GM18867 (cell line): ENCODE results near the gene NTNG2.
"Not testable (repeated sequence)": the region's sequence is repeated elsewhere in the genome, so short reads cannot be mapped to it uniquely, and the experiment has no call there.

ENCODE experiments used
- ATAC-seq: cut with Tn5 transposase; IDR thresholded peaks from one replicate; pipeline ENCODE4 v1.9.1; 2021; ENCODE audit warnings: mild to moderate bottlenecking, moderate library complexity; ENCODE audit not compliant: unreplicated experiment

NTNG2 gene

DNA sequence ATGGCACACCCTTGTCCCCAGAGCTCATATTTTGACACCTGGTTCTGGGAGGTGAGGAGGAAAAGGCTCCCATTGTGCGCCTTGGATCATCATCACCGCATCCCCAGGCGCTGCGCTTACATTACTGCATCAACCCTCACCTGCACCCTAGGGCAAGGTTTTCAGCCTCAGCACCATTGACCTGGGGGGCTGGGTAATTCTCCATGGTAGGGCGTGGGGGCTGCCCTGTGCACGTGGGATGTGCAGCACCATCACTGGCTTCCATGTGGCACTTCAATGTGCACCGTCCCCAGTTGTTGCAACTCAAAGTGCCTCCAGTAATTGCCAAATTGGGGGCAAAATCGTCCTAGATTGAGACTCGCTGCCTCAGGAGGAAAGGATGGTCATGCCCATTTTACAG is 83.6 kb downstream of the NTNG2 start:
- ATAC-seq = no peak

DNA sequence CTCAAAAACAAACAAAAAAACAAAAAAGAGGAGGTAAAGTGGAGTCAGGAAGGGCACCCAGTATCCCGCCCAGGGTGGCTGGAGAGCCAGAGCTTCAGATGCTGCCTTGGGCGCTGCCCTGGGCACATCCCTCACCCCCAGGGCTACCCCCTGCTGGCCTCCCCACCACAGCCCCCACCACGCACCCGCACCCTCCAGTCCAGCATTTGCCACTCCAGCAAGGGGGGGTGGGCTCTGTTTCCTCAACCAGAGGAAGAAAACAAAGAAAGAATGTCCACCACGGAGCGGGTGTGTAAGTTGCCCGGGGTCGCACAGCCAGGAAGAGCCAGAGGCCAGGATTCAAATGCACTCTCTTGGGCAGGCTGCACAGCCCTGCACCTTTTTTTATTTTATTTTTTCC is 86.1 kb downstream of the NTNG2 start:
- ATAC-seq = no peak

DNA sequence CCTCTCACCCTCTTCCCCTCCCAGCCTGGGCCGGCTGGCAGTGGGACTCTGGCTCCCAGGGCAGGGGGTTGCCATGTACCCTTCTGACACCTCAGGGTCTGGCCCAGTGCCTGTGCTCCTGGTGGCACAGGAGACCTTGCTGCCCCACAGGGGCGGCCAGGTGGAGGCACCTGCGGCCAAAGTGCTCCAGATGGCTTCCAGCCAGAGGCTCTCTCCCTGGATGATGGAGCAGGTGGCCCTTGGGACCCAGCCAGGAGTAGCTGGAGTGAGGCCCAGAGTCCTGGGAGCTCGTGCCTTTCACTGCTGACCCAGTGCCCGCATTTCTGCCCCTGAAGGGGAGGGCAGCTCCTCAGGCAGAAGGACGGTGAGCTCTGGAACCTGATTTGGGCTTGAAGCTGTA is 87.3 kb downstream of the NTNG2 start:
- ATAC-seq = no peak

DNA sequence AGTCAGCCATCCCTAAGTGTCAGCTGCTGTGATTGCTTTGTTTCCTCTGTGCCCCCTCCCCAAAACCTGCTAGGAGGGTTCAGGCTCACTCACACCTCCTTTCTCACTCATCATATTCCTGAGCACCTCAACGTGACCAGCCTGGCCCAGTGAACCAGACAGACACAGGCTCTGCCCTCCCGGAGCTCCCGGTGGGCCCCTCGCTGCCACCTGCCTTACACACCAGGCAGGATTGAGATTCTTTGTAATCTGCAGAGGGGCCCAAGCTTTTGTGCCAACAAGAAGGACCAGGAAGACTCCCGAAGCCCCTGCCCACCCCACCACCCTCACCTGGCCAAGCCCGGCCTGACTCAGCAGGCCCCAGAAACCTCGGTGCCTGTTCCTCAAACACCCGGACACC is 87.8 kb downstream of the NTNG2 start:
- ATAC-seq = no peak

DNA sequence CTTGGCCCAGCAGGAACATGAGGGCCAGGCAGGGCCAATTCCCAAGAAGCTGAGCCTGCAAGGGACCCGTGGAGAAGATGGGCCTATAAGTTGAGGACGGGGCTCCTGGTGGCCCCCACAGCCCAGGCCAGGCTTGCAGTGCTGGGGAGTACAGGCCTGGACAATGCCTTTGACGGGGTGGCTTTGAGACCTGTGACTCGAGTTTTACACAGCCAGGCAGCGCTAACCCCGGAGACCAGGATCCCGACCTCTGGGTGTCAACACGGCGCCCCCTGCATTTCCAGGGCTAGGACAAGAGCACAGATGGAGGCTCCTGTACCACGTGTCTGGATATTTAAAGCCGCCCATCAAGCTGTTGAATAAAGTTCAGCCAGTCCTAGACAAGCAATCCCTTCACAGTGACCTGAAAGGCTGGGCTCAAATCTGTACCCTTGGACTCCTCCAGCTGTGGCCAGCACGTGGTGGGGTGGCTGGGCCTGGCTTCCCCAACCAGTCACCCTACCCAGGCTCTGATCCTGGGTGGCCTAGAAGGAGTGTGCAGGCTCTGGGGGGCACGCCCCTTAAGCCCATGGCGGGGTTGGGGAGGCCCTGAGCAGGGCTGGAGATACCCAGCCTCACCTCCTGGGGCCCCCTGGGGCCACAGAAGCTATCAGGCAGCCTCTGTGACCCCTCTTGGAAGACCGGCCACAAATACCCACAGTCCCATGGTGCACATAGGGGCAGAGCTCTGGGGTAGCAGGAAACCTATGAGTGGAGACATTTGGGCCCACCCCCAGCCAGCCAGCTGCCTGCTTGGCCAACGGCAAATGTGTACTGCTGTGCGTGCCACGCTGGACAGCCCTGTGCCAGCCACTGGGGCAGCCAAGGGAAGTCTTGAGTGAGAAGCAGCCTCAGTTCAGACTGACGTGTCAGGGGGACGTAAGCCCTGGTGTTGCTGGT is 88.7 kb downstream of the NTNG2 start:
- no peak for ATAC-seq

DNA sequence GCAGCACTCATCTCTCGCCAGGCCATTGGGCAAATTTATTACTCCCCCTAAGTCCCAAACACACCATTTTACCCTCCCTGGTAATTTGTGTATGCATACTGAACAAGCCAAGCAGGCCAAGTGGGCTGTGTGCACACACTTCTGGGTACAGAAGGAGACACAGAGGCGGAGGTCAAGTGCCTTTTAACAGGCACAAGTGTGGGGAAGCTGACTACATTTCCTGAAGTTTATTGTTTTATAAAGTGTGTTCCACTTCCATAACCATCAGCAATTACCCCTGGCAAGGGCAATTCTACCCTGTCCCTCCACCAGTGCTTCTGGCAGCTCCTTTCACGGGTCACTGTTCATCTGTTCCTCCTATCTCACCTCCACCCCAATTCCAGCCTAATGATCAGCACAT is 99.0 kb downstream of the NTNG2 start:
- no peak for ATAC-seq

DNA sequence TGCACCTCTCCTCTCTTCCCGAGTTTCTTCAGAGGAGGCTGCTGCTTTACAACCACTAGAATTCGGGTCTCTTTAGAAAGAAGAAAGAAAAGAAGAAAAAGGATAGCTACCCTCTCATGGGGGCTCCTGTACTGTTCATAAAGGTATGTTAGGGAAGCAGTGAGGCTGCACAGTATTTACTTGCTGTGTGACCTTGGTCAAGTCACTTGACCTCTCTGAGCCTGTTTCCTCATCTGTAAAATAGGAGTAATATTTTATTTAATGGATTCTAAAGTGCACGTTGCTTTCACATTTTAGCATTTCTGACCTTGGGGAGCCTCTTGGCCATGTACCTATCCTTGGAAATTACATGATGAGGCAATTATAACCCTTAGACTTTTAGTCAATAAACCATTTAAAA is 104.2 kb downstream of the NTNG2 start:
- no peak for ATAC-seq

DNA sequence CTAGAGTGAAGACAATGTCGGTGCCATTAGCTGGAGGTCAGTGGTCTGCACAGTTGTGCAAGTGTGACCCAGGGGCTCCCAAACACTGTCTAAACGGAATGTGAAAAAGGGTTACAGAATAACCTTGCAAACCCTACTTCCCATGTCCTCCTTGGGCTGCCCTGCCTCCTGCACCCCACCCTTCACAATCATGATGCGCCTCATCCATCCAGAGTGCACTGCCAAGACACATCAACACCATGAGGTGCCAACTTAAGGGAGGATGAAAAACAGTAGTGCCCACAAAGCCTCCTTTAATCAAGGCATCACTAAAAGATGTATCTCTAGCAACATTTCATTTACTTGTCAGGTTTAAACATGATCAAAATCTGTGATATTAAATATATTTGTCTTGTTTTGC is 105.8 kb downstream of the NTNG2 start:
- ATAC-seq = no peak

DNA sequence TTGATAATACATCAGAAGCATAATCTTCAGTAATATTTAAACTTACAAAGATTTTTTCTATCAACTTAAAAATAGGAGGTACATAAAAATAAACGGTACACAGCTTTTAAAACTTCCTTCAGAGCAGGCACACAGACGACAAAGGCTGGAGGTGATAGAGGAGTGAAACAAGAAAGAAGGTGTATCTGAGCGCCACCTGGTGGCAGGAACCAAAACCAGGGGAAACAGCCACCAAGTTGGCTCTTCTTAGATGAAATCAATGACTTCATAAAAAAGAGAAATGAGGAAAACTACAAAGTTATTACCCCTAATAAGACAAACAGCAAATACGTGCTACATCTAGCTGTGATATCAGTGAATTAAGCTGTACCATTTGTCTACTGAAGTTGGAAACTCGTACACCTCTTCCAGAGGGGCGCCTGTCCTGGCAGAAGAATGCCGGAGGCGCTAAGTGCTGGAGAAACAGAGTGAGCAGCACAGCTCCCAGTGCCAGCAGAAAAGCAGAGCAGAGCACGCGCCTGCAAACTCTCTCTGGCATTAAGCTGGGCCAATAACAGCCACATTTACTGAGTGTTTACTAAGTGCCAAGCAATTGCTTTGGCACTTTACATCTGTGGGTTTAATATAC is 107.0 kb downstream of the NTNG2 start:
- no peak for ATAC-seq

DNA sequence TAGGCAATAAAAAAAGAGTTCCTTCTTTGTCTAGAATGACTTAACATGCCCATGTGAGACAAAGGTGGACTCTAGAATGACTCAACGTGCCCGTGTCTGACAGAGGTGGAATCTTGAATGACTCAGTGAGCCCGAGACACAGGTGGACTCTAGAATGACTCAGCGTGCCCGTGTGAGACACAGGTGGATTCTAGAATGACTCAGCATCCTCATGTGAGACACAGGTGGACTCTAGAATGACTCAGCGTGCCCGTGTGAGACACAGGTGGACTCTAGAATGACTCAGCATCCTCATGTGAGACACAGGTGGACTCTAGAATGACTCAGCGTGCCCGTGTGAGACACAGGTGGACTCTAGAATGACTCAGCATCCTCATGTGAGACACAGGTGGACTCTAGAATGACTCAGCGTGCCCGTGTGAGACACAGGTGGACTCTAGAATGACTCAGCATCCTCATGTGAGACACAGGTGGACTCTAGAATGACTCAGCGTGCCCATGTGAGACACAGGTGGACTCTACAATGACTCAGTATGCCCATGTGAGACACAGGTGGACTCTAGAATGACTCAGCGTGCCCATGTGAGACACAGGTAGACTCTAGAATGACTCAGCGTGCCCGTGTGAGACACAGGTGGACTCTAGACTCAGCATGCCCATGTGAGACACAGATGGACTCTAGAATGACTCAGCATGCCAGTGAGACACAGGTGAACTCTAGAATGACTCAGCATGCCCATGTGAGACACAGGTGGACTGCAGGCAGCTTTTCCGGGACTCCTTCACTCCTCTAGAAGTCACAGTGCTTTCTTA is 108.1 kb downstream of the NTNG2 start:
- ATAC-seq = not testable (repeated sequence)

DNA sequence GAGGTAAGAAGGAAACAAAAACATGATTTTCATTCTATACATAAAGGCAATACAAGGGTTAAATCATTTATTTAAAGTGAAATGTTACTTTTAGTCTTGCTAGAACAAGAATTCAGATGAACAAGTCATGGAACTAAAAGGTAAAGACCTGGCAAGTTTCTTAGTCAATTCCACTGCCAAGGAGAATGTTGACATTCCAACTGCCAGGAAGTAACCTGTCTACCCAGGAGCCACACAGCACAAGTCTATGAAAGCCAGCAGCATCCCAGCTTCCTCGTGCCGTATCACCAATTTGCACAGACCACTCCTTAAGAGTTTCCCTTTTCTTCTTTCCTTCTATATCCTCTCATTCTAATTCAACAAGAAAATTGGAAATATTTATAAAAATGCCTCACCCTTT is 113.0 kb downstream of the NTNG2 start:
- ATAC-seq = no peak

DNA sequence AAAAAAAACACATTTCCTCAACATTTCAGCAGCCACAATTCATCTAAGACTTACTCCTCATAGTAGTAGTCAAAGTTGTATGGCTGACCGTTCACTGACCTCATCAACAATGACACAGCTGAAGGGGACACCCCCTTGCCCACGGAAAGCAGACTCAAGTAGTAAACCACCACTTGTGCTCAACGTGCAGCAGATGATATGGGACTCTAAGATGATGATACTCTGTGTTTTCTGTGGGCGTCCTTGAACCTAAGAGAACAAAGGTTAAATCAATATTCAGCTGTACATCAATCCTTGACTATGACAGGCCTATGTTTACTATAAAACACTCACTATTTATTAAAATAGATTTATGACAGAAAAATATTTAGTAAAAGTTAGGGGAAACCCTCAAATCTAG is 121.3 kb downstream of the NTNG2 start:
- no peak for ATAC-seq

DNA sequence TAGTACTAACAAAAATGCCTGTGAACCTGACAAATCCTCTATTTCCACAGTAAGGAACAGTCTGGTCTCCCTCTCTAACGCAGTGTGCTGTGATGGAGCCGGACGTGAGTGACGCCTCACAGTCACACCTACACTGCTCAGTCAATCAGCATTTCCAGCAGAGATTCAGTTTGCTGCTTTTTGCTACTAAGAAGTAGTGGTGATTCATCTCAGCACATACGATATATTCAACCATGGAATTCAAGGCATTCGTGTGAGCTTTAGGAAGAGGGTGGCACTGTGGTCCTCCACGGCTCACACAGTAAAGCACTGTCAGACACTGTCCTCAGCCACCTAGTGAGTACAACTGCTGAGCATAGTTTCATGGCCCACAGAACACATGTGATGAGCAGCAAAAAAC is 122.0 kb downstream of the NTNG2 start:
- ATAC-seq = no peak

DNA sequence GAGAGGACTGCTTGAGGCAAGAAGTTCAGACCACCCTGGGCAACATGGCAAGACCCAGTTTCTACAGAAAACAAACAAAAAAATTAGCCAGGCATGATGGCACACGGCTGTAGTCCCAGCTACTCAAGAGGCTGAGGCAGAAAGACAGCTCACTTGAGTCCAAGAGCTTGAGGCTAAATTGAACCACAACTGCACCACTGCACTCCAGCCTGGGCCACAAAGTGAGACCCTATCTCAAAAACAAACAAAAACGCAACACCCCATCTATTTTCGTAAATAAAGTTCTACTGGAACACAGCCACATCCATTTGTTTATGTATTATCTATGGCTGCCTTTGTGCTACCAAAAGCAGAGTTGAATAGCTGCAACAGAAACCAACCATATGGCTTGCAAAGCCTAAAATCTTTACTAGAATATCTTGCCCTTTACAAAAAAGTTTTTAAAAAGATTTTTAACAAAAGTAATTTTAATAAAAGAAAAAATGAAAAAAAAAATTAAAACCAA is 125.5 kb downstream of the NTNG2 start:
- ATAC-seq = no peak

DNA sequence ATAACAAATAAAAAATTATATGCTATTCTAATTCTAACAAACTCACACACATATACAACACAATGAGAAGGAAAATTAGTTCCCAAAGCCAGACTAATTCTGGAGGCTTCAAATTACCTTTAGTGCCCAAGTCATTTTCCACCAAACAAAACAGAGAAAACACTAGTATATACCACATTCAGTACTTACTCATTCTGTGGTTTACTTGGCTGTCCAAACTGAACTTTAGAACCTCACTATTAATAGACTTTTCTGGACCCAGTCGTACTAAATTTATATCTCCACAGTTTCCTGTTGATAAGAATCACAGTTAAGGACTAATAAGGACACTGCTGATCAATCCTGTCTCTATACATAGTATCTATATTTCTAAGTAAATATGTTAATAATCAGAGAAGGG is 126.5 kb downstream of the NTNG2 start:
- ATAC-seq = no peak

DNA sequence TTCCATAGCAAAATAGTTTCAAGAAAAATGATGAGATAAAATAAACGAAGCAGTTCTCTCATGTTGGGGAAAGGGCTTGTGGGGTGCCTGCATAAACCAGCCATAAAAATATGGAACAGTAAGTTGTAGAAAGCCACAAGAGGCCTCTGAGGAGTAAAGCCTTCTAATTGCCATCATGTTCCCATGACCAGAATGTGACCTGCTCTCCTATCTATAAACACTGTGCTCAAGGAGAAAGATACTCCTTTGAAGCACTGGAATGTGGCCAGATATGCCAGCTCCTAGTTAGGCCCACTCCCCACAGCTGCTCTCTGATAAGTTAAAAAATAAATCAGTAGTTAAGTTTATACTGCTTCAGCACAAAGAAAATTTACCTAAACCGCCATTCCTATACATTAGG is 127.1 kb downstream of the NTNG2 start:
- no peak for ATAC-seq

DNA sequence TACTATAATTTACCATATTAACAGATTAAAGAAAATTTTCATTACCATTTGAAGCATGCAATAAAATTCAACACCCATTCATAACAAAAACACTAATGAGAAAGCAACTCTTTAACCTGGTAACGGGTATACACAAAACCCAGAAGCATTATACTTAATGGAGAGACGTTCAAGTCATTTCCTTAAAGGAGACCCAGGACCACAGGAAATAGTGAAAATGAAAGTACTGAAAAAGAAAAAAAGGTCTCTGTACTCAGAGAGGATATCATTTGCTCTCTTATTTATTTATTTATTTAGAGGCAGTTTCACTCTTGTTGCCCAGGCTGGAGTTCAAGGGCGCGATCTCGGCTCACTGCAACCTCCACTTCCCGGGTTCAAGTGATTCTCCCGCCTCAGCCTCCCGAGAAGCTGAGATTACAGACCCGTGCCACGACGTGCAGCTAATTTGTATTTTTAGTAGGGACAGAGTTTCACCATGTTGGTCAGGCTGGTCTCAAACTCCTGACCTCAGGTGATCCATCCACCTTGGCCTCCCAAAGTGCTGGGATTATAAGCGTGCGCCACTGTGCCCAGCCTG is 131.4 kb downstream of the NTNG2 start:
- ATAC-seq = no peak
